ENCODE data around the gene ASS1.

ASS1 gene

DNA sequence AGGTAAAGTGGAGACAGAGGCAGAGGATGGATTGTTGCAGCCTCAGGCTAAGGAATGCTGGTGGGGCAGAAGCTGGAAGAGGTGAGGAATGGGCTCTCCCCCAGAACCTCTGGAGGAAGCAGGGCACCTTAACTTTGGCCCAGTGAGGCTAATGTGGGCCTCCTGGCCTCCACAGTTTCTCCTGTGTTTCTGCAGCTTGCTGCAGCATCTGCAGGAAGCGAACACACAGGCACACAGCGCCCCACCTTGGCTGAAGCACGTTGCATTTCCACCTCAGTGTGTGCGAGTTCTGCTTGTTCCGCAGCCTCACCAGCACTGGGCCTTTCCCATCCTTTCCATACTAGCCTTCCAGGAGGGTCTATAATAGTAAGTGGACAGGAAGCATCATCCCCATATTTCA is 27.2 kb upstream of the ASS1 start:
- no peak for DNase-seq (ENCODE audit: extremely low read depth in 1 of 2, low read depth in 1 of 2)

DNA sequence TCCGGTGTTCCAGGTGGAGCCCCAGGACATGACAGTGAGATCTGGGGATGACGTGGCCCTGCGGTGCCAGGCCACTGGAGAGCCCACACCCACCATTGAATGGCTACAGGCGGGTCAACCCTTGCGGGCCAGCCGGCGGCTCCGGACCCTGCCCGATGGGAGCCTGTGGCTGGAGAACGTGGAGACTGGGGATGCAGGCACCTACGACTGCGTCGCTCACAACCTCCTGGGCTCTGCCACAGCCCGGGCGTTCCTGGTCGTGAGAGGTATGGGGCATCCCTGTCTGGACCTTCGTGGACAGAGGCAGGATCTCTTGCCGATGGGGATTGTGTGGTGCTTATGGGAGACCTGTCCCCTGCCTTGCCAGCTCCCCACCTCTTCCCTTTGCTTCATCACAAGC is 26.0 kb upstream of the ASS1 start:
- no peak for DNase-seq (ENCODE audit: extremely low read depth in 1 of 2, low read depth in 1 of 2)

- no peak for DNase-seq (ENCODE audit: extremely low read depth in 1 of 2, low read depth in 1 of 2)
These were observed 25.2 kb upstream of the ASS1 start for GRCh38 chr9:130419521-130420035.

GRCh38 chr9:130421154-130421801 is 23.5 kb upstream of the ASS1 start:
- no peak for DNase-seq (ENCODE audit: extremely low read depth in 1 of 2, low read depth in 1 of 2)

DNA sequence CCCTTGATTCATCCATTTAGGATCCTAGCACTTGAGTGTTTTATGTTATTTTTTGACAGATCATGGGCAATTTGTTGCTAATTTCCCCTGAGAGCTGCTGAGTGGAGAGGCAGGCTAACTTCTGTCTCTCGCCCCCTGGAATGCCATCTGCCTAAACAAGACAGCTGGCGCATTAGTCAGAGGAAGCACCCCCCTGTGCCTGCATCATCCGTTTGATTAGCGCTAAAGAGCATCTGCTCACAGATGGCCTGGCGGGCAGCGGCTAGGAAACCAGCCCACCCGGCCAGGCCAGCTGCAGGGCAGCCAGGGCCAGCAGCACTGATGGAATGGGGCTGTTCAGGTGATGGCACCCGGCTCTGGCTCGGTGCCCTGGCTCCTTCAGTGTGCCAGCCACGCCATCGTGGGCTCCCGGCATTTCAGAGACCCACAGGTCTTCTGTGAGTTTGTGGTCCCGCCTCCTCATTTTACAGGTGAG is 22.9 kb upstream of the ASS1 start:
- DNase-seq (ENCODE audit: extremely low read depth in 1 of 2, low read depth in 1 of 2) = no peak

- no peak for DNase-seq (ENCODE audit: extremely low read depth in 1 of 2, low read depth in 1 of 2)
These were observed 22.2 kb upstream of the ASS1 start for GRCh38 chr9:130422546-130422945.

GRCh38 chr9:130423272-130423671 is 21.5 kb upstream of the ASS1 start:
- DNase-seq (ENCODE audit: extremely low read depth in 1 of 2, low read depth in 1 of 2) = no peak

- no peak for DNase-seq (ENCODE audit: extremely low read depth in 1 of 2, low read depth in 1 of 2)
These were observed 19.9 kb upstream of the ASS1 start for GRCh38 chr9:130424595-130425454.

DNA sequence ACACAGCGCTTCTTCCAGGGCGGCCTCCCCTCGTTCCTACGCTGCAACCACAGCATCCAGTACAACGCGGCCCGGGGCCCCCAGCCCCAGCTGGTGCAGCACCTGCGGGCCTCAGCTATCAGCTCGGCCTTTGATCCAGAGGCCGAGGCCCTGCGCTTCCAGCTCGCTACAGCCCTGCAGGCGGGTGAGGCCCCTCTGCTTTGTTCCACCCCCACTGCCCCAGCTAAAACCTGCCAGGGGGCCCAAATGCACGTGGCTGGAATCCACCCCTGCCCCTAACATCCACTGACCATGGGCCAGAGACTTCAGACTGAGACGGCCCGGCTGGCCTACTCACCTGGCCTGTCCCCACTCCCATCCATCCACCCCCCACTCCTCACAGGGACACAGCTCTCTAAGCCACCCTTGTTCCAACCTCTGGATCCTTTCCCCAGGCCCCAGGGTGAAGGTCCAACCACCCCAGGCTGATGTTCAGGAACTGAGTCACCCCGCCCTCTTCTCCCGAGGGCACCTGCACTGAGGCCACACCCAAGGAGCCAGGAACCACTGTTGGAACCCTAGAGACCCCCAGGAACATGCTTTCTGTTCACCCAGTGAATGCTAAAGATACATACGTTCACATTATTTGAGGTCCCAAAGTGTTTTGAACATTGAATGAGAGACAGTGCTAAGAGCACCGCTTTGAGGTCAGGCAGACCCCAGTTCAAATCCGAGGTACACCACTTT is 18.9 kb upstream of the ASS1 start:
- DNase-seq (ENCODE audit: extremely low read depth in 1 of 2, low read depth in 1 of 2) = no peak

- DNase-seq (ENCODE audit: extremely low read depth in 1 of 2, low read depth in 1 of 2) = no peak
These were observed 18.3 kb upstream of the ASS1 start for GRCh38 chr9:130426467-130426773.

DNA sequence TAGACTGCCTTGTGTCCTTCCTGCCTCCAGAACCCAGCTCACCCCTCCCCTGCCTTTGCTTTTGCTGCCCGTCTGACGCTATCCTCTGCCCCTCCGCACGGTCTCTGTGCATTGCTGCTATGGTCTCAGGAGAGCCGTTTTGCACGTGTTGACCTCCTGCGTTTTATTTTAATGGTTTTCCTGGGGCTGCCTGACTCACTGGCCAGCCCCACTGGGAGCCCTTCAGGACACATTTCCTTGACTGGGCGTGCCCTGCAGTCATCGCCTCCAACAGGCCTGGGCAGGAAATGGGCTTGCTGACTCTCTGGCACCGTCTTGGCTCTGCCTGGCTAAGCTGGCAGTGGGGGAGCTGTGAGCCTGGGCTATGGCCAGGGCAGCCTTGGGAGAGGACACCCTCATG is 17.9 kb upstream of the ASS1 start:
- DNase-seq (ENCODE audit: extremely low read depth in 1 of 2, low read depth in 1 of 2) = no peak

DNA sequence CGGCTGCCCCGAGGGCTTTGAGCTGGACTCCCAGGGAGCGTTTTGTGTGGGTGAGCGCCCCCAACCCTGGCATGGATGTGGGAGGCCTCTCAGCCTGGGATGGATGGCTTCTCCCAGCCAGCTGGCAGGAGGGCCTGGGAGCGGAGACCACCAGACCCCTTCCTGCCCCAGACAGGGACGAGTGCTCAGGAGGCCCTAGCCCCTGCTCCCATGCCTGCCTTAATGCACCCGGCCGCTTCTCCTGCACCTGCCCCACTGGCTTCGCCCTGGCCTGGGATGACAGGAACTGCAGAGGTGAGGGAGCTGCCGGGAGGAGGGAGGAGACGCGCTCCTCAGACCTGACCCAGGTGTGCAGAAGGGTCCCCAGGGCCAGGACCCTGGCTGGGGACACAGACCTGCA is 17.4 kb upstream of the ASS1 start:
- no peak for DNase-seq (ENCODE audit: extremely low read depth in 1 of 2, low read depth in 1 of 2)

DNA sequence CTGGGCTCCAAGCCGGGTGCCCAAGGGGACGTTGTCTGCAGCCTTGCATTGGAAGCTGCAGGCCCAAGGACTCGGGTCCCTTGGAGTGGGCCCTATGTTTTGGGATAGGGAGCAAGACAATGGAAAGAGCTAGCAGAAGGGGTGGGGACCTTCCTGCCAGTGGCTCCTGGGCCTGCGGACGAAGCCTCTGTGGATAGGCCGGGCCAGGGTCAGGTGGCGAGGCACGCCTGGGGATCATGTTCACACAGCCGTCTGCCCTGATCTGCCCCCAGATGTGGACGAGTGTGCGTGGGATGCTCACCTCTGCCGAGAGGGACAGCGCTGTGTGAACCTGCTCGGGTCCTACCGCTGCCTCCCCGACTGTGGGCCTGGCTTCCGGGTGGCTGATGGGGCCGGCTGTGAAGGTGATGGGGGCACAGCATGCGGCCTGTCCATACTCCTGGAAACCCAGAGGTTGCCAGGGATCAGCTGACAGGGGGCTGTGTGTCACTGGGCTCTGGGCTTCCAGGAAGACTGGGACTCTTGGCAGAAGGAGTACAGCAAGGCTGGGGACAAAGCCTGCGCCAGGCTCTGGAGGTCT is 16.6 kb upstream of the ASS1 start:
- DNase-seq (ENCODE audit: extremely low read depth in 1 of 2, low read depth in 1 of 2) = no peak

DNA sequence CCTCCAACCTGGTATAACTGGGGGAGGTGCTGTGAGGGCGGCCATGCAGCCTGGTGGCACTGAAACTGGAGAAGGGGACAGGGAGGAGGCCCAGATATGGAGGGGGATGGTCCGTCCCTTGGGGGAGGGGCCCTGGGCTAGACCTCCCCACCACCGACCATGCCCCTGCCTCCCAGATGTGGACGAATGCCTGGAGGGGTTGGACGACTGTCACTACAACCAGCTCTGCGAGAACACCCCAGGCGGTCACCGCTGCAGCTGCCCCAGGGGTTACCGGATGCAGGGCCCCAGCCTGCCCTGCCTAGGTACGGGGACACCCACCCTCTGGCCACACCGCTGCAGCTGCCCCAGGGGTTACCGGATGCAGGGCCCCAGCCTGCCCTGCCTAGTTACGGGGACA is 15.4 kb upstream of the ASS1 start:
- DNase-seq (ENCODE audit: extremely low read depth in 1 of 2, low read depth in 1 of 2) = no peak

DNA sequence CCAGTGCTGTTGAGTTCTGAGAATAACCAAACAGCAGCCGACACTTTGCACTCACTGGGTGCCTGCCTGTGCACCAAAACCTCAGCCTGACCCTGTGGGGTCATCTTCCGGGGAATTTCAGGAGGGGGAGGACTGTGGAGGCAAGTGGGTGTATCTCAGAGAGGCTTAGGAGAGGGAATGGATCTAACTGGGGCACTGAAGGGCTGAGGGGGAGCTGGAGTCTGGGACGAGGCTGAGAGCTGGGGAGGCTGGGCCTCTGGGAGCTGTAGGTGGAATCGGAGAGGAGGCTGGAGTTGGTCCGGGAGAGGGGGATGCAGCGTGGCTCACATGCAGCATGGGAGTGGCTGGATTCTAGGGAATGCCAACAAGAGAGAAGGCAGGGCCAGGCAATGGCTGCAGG is 14.9 kb upstream of the ASS1 start:
- no peak for DNase-seq (ENCODE audit: extremely low read depth in 1 of 2, low read depth in 1 of 2)

- DNase-seq (ENCODE audit: extremely low read depth in 1 of 2, low read depth in 1 of 2) = no peak
These were observed 14.5 kb upstream of the ASS1 start for GRCh38 chr9:130430232-130430631.

GRCh38 chr9:130430734-130431535 is 13.8 kb upstream of the ASS1 start:
- DNase-seq (ENCODE audit: extremely low read depth in 1 of 2, low read depth in 1 of 2) = no peak

- DNase-seq (ENCODE audit: extremely low read depth in 1 of 2, low read depth in 1 of 2) = no peak
These were observed 13.0 kb upstream of the ASS1 start for GRCh38 chr9:130431536-130432303.

GRCh38 chr9:130432362-130432761 is 12.4 kb upstream of the ASS1 start:
- no peak for DNase-seq (ENCODE audit: extremely low read depth in 1 of 2, low read depth in 1 of 2)

GRCh38 chr9:130432796-130433167 is 12.0 kb upstream of the ASS1 start:
- no peak for DNase-seq (ENCODE audit: extremely low read depth in 1 of 2, low read depth in 1 of 2)
